WTC11 (cell line): Measurements from ENCODE around the gene STOM. TPM values are rescaled to one million over a fixed set of nuclear protein-coding genes. Genes with fewer than 3 reads are reported as not detected.

Experiments
- ATAC-seq: fragments of 200-7000 bp; cut with Tn5 transposase; 2 replicates; pipeline ENCODE4 v1.10.0; 2021; ENCODE audit warnings: mild to moderate bottlenecking, moderate library complexity
- CTCF ChIA-PET: fragments of 300-600 bp; sonication (Branson Sonifier 250); formaldehyde crosslinking; loops from one replicate; lab custom pipeline; 2021; ENCODE audit warnings: antibody characterized with exemption; lab: Charles Lee
- POLR2A ChIA-PET: fragments of 350-600 bp; sonication (Branson Sonifier 250); formaldehyde crosslinking; loops from one replicate; lab custom pipeline; 2021; ENCODE audit warnings: antibody characterized with exemption; lab: Charles Lee
- DNase-seq: peaks from one replicate; pipeline ENCODE4 v3.0.0; 2021; ENCODE audit warnings: low spot score
- H3K27ac Mint-ChIP-seq: 2 replicates; pipeline ENCODE4 v1.8.0; 2021; ENCODE audit warnings: mixed read lengths
- H3K27me3 Mint-ChIP-seq: 2 replicates; pipeline ENCODE4 v1.8.0; 2021; ENCODE audit warnings: low read depth, mild to moderate bottlenecking, moderate library complexity, mixed read lengths
- H3K36me3 Mint-ChIP-seq: 2 replicates; pipeline ENCODE4 v1.8.0; 2021; ENCODE audit warnings: mixed read lengths
- H3K4me1 Mint-ChIP-seq: 2 replicates; pipeline ENCODE4 v1.8.0; 2022; ENCODE audit warnings: mixed read lengths
- H3K4me3 Mint-ChIP-seq: 2 replicates; pipeline ENCODE4 v1.8.0; 2021; ENCODE audit warnings: mild to moderate bottlenecking, moderate library complexity, mixed read lengths
- H3K9me3 Mint-ChIP-seq: 2 replicates; pipeline ENCODE4 v1.8.0; 2021; ENCODE audit warnings: mixed read lengths
- ARID4B ChIP-seq: sonication (generic); formaldehyde crosslinking; IDR thresholded peaks from 2 replicates; pipeline ENCODE4 v1.8.0; 2023; ENCODE audit warnings: missing genetic modification reagents, mild to moderate bottlenecking, borderline replicate concordance
- CBFB ChIP-seq: sonication (generic); formaldehyde crosslinking; IDR thresholded peaks from 2 replicates; pipeline ENCODE4 v1.8.1; 2022; ENCODE audit warnings: mild to moderate bottlenecking, low read depth, missing genetic modification reagents
- CTCF ChIP-seq: fragments of 200-600 bp; IDR thresholded peaks from 2 replicates; pipeline ENCODE4 v1.8.0; 2022; ENCODE audit warnings: antibody characterized with exemption
- E2F5 ChIP-seq: sonication (generic); formaldehyde crosslinking; IDR thresholded peaks from 2 replicates; pipeline ENCODE4 v1.8.1; 2022; ENCODE audit warnings: mild to moderate bottlenecking, moderate library complexity, missing genetic modification reagents
- FOXJ3 ChIP-seq: sonication (generic); formaldehyde crosslinking; IDR thresholded peaks from 2 replicates; pipeline ENCODE4 v1.9.0; 2021; ENCODE audit warnings: missing genetic modification reagents, mild to moderate bottlenecking, borderline replicate concordance
- HMGXB4 ChIP-seq: sonication (generic); formaldehyde crosslinking; IDR thresholded peaks from 2 replicates; pipeline ENCODE4 v1.8.1; 2023; ENCODE audit warnings: mild to moderate bottlenecking, moderate library complexity, missing genetic modification reagents
- IRF2 ChIP-seq: sonication (generic); formaldehyde crosslinking; IDR thresholded peaks from 2 replicates; pipeline ENCODE4 v1.8.0; 2022; ENCODE audit warnings: low read depth, missing genetic modification reagents, borderline replicate concordance
- JAZF1 ChIP-seq: fragments of 250-450 bp; sonication (Bioruptor Pico); IDR thresholded peaks from 2 replicates; pipeline ENCODE4 v1.9.0; 2021; ENCODE audit warnings: moderate library complexity, mild to moderate bottlenecking, inconsistent platforms
- MAX ChIP-seq: sonication (generic); formaldehyde crosslinking; IDR thresholded peaks from 2 replicates; pipeline ENCODE4 v1.8.0; 2022; ENCODE audit warnings: mild to moderate bottlenecking, missing genetic modification reagents
- PRRX2 ChIP-seq: fragments of 250-450 bp; sonication (Bioruptor Pico); IDR thresholded peaks from 2 replicates; pipeline ENCODE4 v1.8.0; 2021; ENCODE audit warnings: mild to moderate bottlenecking
- USF1 ChIP-seq: sonication (generic); formaldehyde crosslinking; IDR thresholded peaks from 2 replicates; pipeline ENCODE4 v1.8.0; 2022; ENCODE audit warnings: mild to moderate bottlenecking, missing genetic modification reagents
- ZNF138 ChIP-seq: sonication (generic); formaldehyde crosslinking; conservative IDR thresholded peaks from 2 replicates; pipeline ENCODE4 v1.8.1; 2022; ENCODE audit warnings: mild to moderate bottlenecking, moderate library complexity, missing genetic modification reagents
- ZNF263 ChIP-seq: sonication (generic); formaldehyde crosslinking; IDR thresholded peaks from 2 replicates; pipeline ENCODE4 v1.8.1; 2022; ENCODE audit warnings: low read depth, mild to moderate bottlenecking, moderate library complexity, missing genetic modification reagents
- ZNF281 ChIP-seq: sonication (generic); formaldehyde crosslinking; IDR thresholded peaks from 2 replicates; pipeline ENCODE4 v1.8.0; 2023; ENCODE audit warnings: mild to moderate bottlenecking, missing genetic modification reagents
- total RNA-seq: library from RNA; stranded (reverse); gene quantifications from 3 replicates; pipeline ENCODE4 v1.2.3, GENCODE V29; 2021

The STOM gene
- total RNA-seq, 1 experiment from 2014 or later, result 32.9 TPM

GRCh38 chr9:121322737-121323448 lies 47.2 kb downstream of the STOM start:
- no peak for DNase-seq
- TF ChIP-seq IRF2 (CRISPR knock-in tag) (no peak), MAX (CRISPR knock-in tag) (no peak), PRRX2 (CRISPR knock-in tag) (no peak), ARID4B (CRISPR knock-in tag) (no peak), CTCF (no peak), ZNF281 (CRISPR knock-in tag) (no peak), E2F5 (no peak), FOXJ3 (CRISPR knock-in tag) (no peak), ZNF263 (CRISPR knock-in tag) (no peak), JAZF1 (no peak), USF1 (CRISPR knock-in tag) (no peak), ZNF138 (CRISPR knock-in tag) (no peak), HMGXB4 (CRISPR knock-in tag) (no peak), CBFB (CRISPR knock-in tag) (no peak)
- TF ChIP-seq, all 79 proteins: peak for 0
- Mint-ChIP-seq H3K9me3 (peaks cover 5% of the 10 kb centered on the region; the same call in 1 of the 2 replicates), H3K4me3 (no peak overlapping the region), H3K27ac (no peak overlapping the region), H3K27me3 (no peaks in the 10 kb centered on the region), H3K4me1 (no peaks in the 10 kb centered on the region), H3K36me3 (peaks cover 8% of the 10 kb centered on the region)
- ATAC-seq, result no peak
- CTCF ChIA-PET, result no interaction called here
- POLR2A ChIA-PET, result no interaction called here
